Ishikawa (cell line): ENCODE results near the gene APEX2.

ENCODE experiments used
- CEBPB ChIP-seq: IDR thresholded peaks from 2 replicates; pipeline ENCODE4 v1.6.1; 2012
- CREB1 ChIP-seq: IDR thresholded peaks from 2 replicates; pipeline ENCODE4 v1.6.1; 2012; ENCODE audit warnings: low read depth
- EGR1 ChIP-seq: IDR thresholded peaks from 2 replicates; pipeline ENCODE4 v1.6.1; 2012
- EP300 ChIP-seq: IDR thresholded peaks from 2 replicates; pipeline ENCODE4 v1.6.1; 2012; ENCODE audit warnings: borderline replicate concordance
- FOXM1 ChIP-seq: IDR thresholded peaks from 2 replicates; pipeline ENCODE4 v1.6.1; 2012; ENCODE audit warnings: low read depth, borderline replicate concordance
- MAX ChIP-seq: IDR thresholded peaks from 2 replicates; pipeline ENCODE4 v1.6.1; 2012
- RAD21 ChIP-seq: IDR thresholded peaks from 2 replicates; pipeline ENCODE4 v1.6.1; 2012; ENCODE audit warnings: low read depth
- REST ChIP-seq: IDR thresholded peaks from 2 replicates; pipeline ENCODE4 v1.6.1; 2012; ENCODE audit warnings: low read depth, mild to moderate bottlenecking
- TCF12 ChIP-seq: IDR thresholded peaks from 2 replicates; pipeline ENCODE4 v1.6.1; 2012; ENCODE audit warnings: low read depth
- USF1 ChIP-seq: IDR thresholded peaks from 2 replicates; pipeline ENCODE4 v1.6.1; 2012
- ZBTB7A ChIP-seq: IDR thresholded peaks from 2 replicates; pipeline ENCODE4 v1.6.1; 2012; ENCODE audit warnings: low read depth

GRCh38 chrX:54991706-54992105 lies 8.5 kb upstream of the APEX2 start:
- TF ChIP-seq CREB1 (no peak), EP300 (no peak), MAX (no peak), CEBPB (no peak), FOXM1 (no peak), ZBTB7A (no peak), EGR1 (no peak), USF1 (no peak), RAD21 (no peak), REST (no peak), TCF12 (no peak)
